RWPE1 (cell line): ENCODE measurements around the gene RFESD.

ENCODE experiments used
- CTCF ChIA-PET: fragments of 350-600 bp; sonication (Branson Sonifier 250); formaldehyde crosslinking; extraction: SDS; loops from one replicate; lab custom pipeline; 2021; lab: Yijun Ruan, JAX
- POLR2A ChIA-PET: fragments of 400-600 bp; formaldehyde crosslinking; extraction: SDS; loops from one replicate; lab custom pipeline; 2020; ENCODE audit warnings: antibody characterized with exemption; ENCODE audit not compliant: low non-redundant PET; lab: Yijun Ruan, JAX
- DNase-seq: peaks from one replicate; pipeline ENCODE4 v3.0.0; 2012; ENCODE audit warnings: low spot score
- H3K27ac ChIP-seq: fragments of 450-650 bp; 2 replicates; pipeline ENCODE4 v1.5.1; 2017
- CTCF ChIP-seq: fragments of 450-650 bp; conservative IDR thresholded peaks from 2 replicates; pipeline ENCODE4 v1.5.1; 2017; ENCODE audit warnings: low read depth, mild to moderate bottlenecking

Gene RFESD

DNA sequence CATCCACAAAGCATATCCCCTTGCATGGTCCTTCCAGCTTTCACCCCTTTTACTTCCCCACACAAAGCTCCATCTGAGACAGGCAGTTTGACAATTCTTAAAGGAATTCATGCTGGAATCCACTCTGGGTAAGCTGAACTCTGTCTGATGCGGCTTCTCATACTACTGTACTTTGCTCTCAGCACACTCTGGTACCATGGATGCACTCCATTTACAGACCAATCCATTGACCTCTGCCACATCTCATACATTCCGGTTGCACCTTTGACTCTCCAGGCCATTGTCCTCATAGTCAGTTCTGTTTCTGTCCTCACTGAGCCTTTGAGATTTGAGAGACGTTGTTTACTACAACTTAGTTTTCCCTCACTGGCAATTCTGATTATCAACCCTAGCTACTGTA, 24.0 kb downstream of the RFESD start:
- TF ChIP-seq CTCF, result no peak
- ChIA-PET CTCF (interaction anchor here (1.0 to 3.3 kb wide), 2 partner anchors 111 to 176 kb away, joined by 3 to 20 read pairs; no protein-coding TSS in a partner anchor), POLR2A (no interaction called here)
- H3K27ac ChIP-seq, result no peak overlapping the region
- DNase-seq, result no peak

DNA sequence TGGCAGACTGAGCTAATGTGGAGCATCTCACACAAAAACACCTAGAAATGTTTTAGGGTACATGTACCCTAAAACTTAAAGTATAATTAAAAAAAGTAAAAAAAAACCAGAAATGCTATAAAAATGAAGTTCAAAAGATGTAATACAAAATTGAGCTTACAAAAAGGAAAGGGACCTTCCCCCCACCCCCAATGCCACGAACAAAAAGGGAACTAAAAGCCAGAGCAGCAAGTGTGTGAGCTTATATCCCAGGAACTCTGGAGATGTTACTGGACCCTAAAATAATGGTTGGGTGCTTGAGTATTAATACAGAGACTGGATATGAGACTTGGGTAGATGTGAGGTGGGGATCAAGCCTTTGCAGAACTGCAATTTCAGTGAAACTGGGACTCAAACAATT, 25.2 kb downstream of the RFESD start:
- no peak for DNase-seq
- ChIA-PET POLR2A (no interaction called here), CTCF (interaction anchor here (0.6 to 3.3 kb wide), 4 partner anchors 109 to 1537 kb away, joined by 3 to 20 read pairs (median 4); no protein-coding TSS in a partner anchor)
- TF ChIP-seq CTCF, result no peak
- H3K27ac ChIP-seq, result no peak overlapping the region

DNA sequence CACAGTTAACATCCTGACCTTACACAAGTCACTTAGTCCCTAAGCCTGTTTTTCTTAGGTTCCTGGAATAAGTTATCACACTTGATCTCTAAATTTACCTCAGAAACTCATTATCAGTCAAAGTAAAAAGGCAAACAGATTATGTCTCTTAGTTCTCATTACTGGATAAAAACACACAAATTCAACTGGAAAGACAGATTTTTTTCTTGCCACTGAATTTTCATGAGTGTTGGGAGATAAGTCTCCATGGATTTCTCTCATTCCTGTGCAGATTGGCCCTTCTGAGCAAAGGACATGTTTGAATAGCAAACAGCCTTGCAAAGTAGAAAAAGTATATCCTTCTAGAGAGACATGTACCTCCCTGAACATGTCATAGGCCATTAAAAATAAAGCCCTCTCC, 26.1 kb downstream of the RFESD start:
- TF ChIP-seq CTCF, result no peak
- ChIA-PET CTCF (interaction anchor here (0.6 to 0.8 kb wide), 2 partner anchors 17 to 148 kb away, joined by 3 read pairs; no protein-coding TSS in a partner anchor), POLR2A (interaction anchor here (0.6 kb wide), 1 partner anchor 59 kb away, joined by 3 read pairs; the partner anchor contains the start of gene RHOBTB3)
- DNase-seq, result no peak
- H3K27ac ChIP-seq, result no peak overlapping the region

GRCh38 chr5:95673081-95673480, 26.5 kb downstream of the RFESD start:
- no peak overlapping the region for H3K27ac ChIP-seq
- POLR2A ChIA-PET, result interaction anchor here (0.6 kb wide), 1 partner anchor 58 kb away, joined by 3 read pairs; the partner anchor contains the start of gene RHOBTB3
- CTCF ChIA-PET, result interaction anchor here (0.8 to 2.0 kb wide), 2 partner anchors 8 to 17 kb away, joined by 3 to 5 read pairs; no protein-coding TSS in a partner anchor
- no peak for DNase-seq
- TF ChIP-seq CTCF, result no peak

GRCh38 chr5:95682891-95683290, 36.3 kb downstream of the RFESD start, which contains the start of gene SPATA9:
Gene SPATA9 (minus strand): TSS chr5:95682991. CDS start chr5:95682854, 137 bp downstream.
- TF ChIP-seq CTCF, result no peak
- H3K27ac ChIP-seq, result no peak within 1 kb of the TSS
- CTCF ChIA-PET, result interaction anchor here (0.6 kb wide), 1 partner anchor 68 kb away, joined by 5 read pairs; no protein-coding TSS in a partner anchor
- no peak for DNase-seq
- POLR2A ChIA-PET, result no interaction called here

DNA sequence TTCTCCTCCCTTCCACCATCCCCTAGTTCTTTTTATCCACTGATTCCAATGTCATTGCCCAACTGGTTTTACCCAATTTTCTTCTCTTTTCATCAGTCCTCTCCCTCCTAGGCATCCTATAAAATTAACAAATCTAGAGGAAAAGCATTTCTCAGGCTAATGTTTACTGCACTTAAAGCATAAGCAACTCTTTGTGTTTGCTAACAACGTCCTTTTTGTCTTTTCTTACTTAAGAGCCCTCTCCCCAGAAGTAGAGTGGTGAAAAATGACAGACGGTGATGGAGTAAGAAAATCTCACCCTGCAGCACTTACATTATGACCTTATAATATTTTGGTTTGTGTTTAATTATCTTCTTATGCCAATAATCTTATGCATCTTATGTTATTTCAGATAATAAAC, 37.8 kb downstream of the RFESD start:
- TF ChIP-seq CTCF, result no peak
- ChIA-PET CTCF (no interaction called here), POLR2A (no interaction called here)
- H3K27ac ChIP-seq, result no peak overlapping the region
- DNase-seq, result no peak
